Measurements from ENCODE around the gene SORCS2.

- TF ChIP-seq SP2 (IDR thresholded peaks at IDR 0.05; ENCODE audit: low read length): no peak
- TF ChIP-seq CTCF (IDR thresholded peaks at IDR 0.05; ENCODE audit: control extremely low read depth in 1 of 3, insufficient read depth in 1 of 3, low read depth in 1 of 3, low read length in 3 of 3): no peak
- no peak for TF ChIP-seq KDM5A (IDR thresholded peaks at IDR 0.05; ENCODE audit: low read length)
- TF ChIP-seq CHD1 (IDR thresholded peaks at IDR 0.05; ENCODE audit: low read depth, low read length): no peak
Measured at GRCh38 chr4:7661846-7662506, 469.6 kb downstream of the SORCS2 start.
